HG02970 (cell line): Measurements from ENCODE around the gene CUX1.
"Not testable (repeated sequence)": the region's sequence is repeated elsewhere in the genome, so short reads cannot be mapped to it uniquely, and the experiment has no call there.

Experiments used
- ATAC-seq: cut with Tn5 transposase; IDR thresholded peaks from one replicate; pipeline ENCODE4 v1.9.1; 2021; ENCODE audit warnings: mild to moderate bottlenecking, moderate library complexity, moderate number of reproducible peaks; ENCODE audit not compliant: unreplicated experiment, low FRiP score

Gene CUX1

GRCh38 chr7:101972627-101973026 is 155.2 kb downstream of the CUX1 start:
- no peak for ATAC-seq

GRCh38 chr7:101973130-101973529 is 155.7 kb downstream of the CUX1 start:
- no peak for ATAC-seq

GRCh38 chr7:101974393-101974792 is 157.0 kb downstream of the CUX1 start:
- ATAC-seq, result no peak

- ATAC-seq, result no peak
These were observed 157.6 kb downstream of the CUX1 start for GRCh38 chr7:101975046-101975445.

GRCh38 chr7:101976411-101976810 is 159.0 kb downstream of the CUX1 start:
- ATAC-seq, result no peak

GRCh38 chr7:101977249-101977648 is 159.8 kb downstream of the CUX1 start:
- no peak for ATAC-seq

GRCh38 chr7:101978683-101979082 is 161.3 kb downstream of the CUX1 start:
- no peak for ATAC-seq

- no peak for ATAC-seq
These were observed 165.9 kb downstream of the CUX1 start for GRCh38 chr7:101983147-101983811.

GRCh38 chr7:101984133-101984879 is 166.9 kb downstream of the CUX1 start:
- no peak for ATAC-seq

GRCh38 chr7:101985057-101985902 is 167.9 kb downstream of the CUX1 start:
- no peak for ATAC-seq

GRCh38 chr7:101985903-101986734 is 168.7 kb downstream of the CUX1 start:
- ATAC-seq, result no peak

GRCh38 chr7:101987494-101987893 is 170.1 kb downstream of the CUX1 start:
- no peak for ATAC-seq

- ATAC-seq, result not testable (repeated sequence)
These were observed 170.6 kb downstream of the CUX1 start for GRCh38 chr7:101988060-101988459.

- ATAC-seq, result no peak
These were observed 171.1 kb downstream of the CUX1 start for GRCh38 chr7:101988513-101988912.

GRCh38 chr7:101989101-101989500 is 171.7 kb downstream of the CUX1 start:
- ATAC-seq, result no peak

GRCh38 chr7:101990811-101991418 is 173.5 kb downstream of the CUX1 start:
- peak; percentile 66 for ATAC-seq

GRCh38 chr7:101991860-101992259 is 174.4 kb downstream of the CUX1 start:
- ATAC-seq, result no peak

- no peak for ATAC-seq
These were observed 175.9 kb downstream of the CUX1 start for GRCh38 chr7:101993311-101993710.

- no peak for ATAC-seq
These were observed 177.7 kb downstream of the CUX1 start for GRCh38 chr7:101995121-101995520.

- no peak for ATAC-seq
These were observed 178.8 kb downstream of the CUX1 start for GRCh38 chr7:101996131-101996691.
